ENCODE data around the gene MRPL58. TPM values are rescaled to one million over a fixed set of nuclear protein-coding genes. Genes with fewer than 3 reads are reported as not detected.

MRPL58 gene
- total and polyA plus RNA-seq, 2 donors (not counting 1 experiment from before 2014, with no cell fraction given) = 20.8 to 21.6 TPM

GRCh38 chr17:74994440-74994839, 18.0 kb upstream of the MRPL58 start:
- H3K4me1 ChIP-seq (ENCODE audit: control insufficient read depth in 2 of 2, insufficient read depth in 2 of 2, low read length in 2 of 2) = no peaks in the 10 kb centered on the region
- H2AFZ ChIP-seq (ENCODE audit: insufficient read depth, low read depth, low read length, poor library complexity, severe bottlenecking) = no peak overlapping the region
- intact Hi-C loops (cut with micrococcal nuclease) = no loop called here
- no peak for DNase-seq
- no peak overlapping the region for H3K4me3 Mint-ChIP-seq
- no peaks in the 10 kb centered on the region for H3K9me3 ChIP-seq (ENCODE audit: control extremely low read depth in 1 of 3, control insufficient read depth in 2 of 3, insufficient read depth in 1 of 3, low read length in 2 of 3)
- 100% methylated on average over 1 of the region's 7 CpGs for WGBS (ENCODE audit: insufficient coverage)
- ChIA-PET CTCF (no interaction called here), POLR2A (no interaction called here)
- H3K4me1 Mint-ChIP-seq = no peaks in the 10 kb centered on the region
- H3K79me2 ChIP-seq (ENCODE audit: control insufficient read depth, insufficient read depth, low read length) = no peaks in the 10 kb centered on the region
- TF ChIP-seq CTCF (IDR thresholded peaks at IDR 0.05) = no peak
- TF ChIP-seq EZH2 (IDR thresholded peaks at IDR 0.05; ENCODE audit: borderline replicate concordance, insufficient read depth, low read depth, low read length, poor library complexity, severe bottlenecking) = no peak
- peaks cover 0 to 11% (median 0%) of the 10 kb centered on the region in 4 experiments for H3K27me3 ChIP-seq (replicated peaks in 1 of 4; ENCODE audit: control extremely low read depth in 1 of 4, control insufficient read depth in 3 of 4, insufficient read depth in 4 of 4, low read length in 3 of 4)
- H3K9me3 Mint-ChIP-seq (ENCODE audit: insufficient read depth) = no peaks in the 10 kb centered on the region
- no peak overlapping the region for H3K27ac Mint-ChIP-seq
- ATAC-seq (ENCODE audit: low read depth) = no peak
- peaks cover 11% of the 10 kb centered on the region for H3K27me3 Mint-ChIP-seq
- no peak overlapping the region for H3K4me3 ChIP-seq (ENCODE audit: control extremely low read depth in 1 of 5, extremely low read depth in 1 of 5, insufficient read depth in 1 of 5, low read depth in 2 of 5, low read length in 4 of 5)
- H3K36me3 ChIP-seq (replicated peaks in 1 of 2; ENCODE audit: control extremely low read depth in 1 of 2, control insufficient read depth in 1 of 2, extremely low read depth in 1 of 2, insufficient read depth in 2 of 2, low read length in 1 of 2) = no peaks in the 10 kb centered on the region
- no peak overlapping the region for H3K9ac ChIP-seq (ENCODE audit: low read length)
- H4K20me1 ChIP-seq (ENCODE audit: control insufficient read depth, insufficient read depth, low read length, poor library complexity, severe bottlenecking) = no peaks in the 10 kb centered on the region
- H3K27ac ChIP-seq (ENCODE audit: low read length in 2 of 2) = no peak overlapping the region
- no peak overlapping the region for H3K4me2 ChIP-seq (replicated peaks; ENCODE audit: low read depth, low read length, poor library complexity, severe bottlenecking)

GRCh38 chr17:74995847-74996246, 16.6 kb upstream of the MRPL58 start:
- H3K27ac ChIP-seq (ENCODE audit: low read length in 2 of 2) = no peak overlapping the region
- no peaks in the 10 kb centered on the region for H3K36me3 ChIP-seq (replicated peaks in 1 of 2; ENCODE audit: control extremely low read depth in 1 of 2, control insufficient read depth in 1 of 2, extremely low read depth in 1 of 2, insufficient read depth in 2 of 2, low read length in 1 of 2)
- H3K4me3 ChIP-seq (ENCODE audit: control extremely low read depth in 1 of 5, extremely low read depth in 1 of 5, insufficient read depth in 1 of 5, low read depth in 2 of 5, low read length in 4 of 5) = no peak overlapping the region
- peaks cover 0 to 2% (median 0%) of the 10 kb centered on the region in 4 experiments for H3K27me3 ChIP-seq (replicated peaks in 1 of 4; ENCODE audit: control extremely low read depth in 1 of 4, control insufficient read depth in 3 of 4, insufficient read depth in 4 of 4, low read length in 3 of 4)
- ChIA-PET CTCF (interaction anchor here (1.0 kb wide), 1 partner anchor 187 kb away, joined by 3 read pairs; no protein-coding TSS in a partner anchor), POLR2A (no interaction called here)
- H3K4me2 ChIP-seq (replicated peaks; ENCODE audit: low read depth, low read length, poor library complexity, severe bottlenecking) = no peak overlapping the region
- no peak overlapping the region for H2AFZ ChIP-seq (ENCODE audit: insufficient read depth, low read depth, low read length, poor library complexity, severe bottlenecking)
- no peaks in the 10 kb centered on the region for H3K4me1 Mint-ChIP-seq
- DNase-seq (no peak), ATAC-seq (ENCODE audit: low read depth) (no peak)
- TF ChIP-seq CTCF (IDR thresholded peaks at IDR 0.05) (no peak), EZH2 (IDR thresholded peaks at IDR 0.05; ENCODE audit: borderline replicate concordance, insufficient read depth, low read depth, low read length, poor library complexity, severe bottlenecking) (no peak)
- H3K27ac Mint-ChIP-seq = no peak overlapping the region
- no peak overlapping the region for H3K9ac ChIP-seq (ENCODE audit: low read length)
- no peaks in the 10 kb centered on the region for H3K9me3 Mint-ChIP-seq (ENCODE audit: insufficient read depth)
- no peaks in the 10 kb centered on the region for H3K9me3 ChIP-seq (ENCODE audit: control extremely low read depth in 1 of 3, control insufficient read depth in 2 of 3, insufficient read depth in 1 of 3, low read length in 2 of 3)
- intact Hi-C loops (cut with micrococcal nuclease) = no loop called here
- H3K27me3 Mint-ChIP-seq = peaks cover 11% of the 10 kb centered on the region
- H3K79me2 ChIP-seq (ENCODE audit: control insufficient read depth, insufficient read depth, low read length) = no peaks in the 10 kb centered on the region
- H3K4me1 ChIP-seq (ENCODE audit: control insufficient read depth in 2 of 2, insufficient read depth in 2 of 2, low read length in 2 of 2) = no peaks in the 10 kb centered on the region
- WGBS (ENCODE audit: insufficient coverage) = 89% methylated on average over 3 of the region's 5 CpGs
- H4K20me1 ChIP-seq (ENCODE audit: control insufficient read depth, insufficient read depth, low read length, poor library complexity, severe bottlenecking) = no peaks in the 10 kb centered on the region
- no peak overlapping the region for H3K4me3 Mint-ChIP-seq

Data from B cell (primary cell).